GM04504 (cell line): ENCODE data around the gene MYRIP.

Source experiments
- DNase-seq: peaks from one replicate; pipeline ENCODE4 v3.0.0-alpha.2; 2012; ENCODE audit warnings: low read depth

Gene MYRIP

DNA sequence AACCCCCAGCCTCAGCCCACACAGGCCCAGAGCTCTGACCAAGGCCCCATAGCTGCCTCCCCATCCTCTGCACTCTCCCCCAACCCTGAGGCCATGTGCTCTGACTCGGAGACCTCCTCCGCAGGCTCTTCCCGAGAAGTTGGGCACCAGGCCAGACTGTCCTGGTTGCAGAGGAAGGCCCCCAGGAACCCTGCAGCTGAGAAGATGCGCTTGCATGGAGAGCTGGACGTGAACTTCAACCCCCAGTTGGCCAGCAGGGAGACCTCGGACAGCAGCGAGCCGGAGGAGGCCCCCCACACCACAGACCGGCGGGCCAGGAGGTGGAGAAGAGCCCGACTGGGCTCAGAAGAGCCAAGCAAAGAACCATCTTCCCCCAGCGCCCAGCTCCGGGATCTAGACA, 380.6 kb downstream of the MYRIP start:
- DNase-seq: no peak

DNA sequence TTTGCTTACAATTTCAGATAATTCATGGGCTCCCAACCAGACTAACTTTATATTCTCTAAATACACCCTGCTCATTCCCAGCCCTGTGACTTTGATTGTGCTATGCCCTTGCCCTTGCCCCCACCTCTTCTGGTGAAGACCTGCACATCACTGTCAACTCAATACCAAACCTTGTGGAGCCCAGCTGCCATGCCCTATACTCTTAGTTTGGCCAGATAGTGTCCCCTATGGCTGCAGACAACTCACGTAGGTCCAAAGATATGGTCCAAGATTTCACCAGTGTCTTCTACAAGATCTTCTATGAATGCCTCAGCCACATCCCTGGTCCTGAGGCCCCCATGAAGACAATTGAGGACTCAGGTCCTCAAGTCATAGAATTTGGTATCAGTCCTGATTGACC, 381.8 kb downstream of the MYRIP start:
- no peak for DNase-seq

DNA sequence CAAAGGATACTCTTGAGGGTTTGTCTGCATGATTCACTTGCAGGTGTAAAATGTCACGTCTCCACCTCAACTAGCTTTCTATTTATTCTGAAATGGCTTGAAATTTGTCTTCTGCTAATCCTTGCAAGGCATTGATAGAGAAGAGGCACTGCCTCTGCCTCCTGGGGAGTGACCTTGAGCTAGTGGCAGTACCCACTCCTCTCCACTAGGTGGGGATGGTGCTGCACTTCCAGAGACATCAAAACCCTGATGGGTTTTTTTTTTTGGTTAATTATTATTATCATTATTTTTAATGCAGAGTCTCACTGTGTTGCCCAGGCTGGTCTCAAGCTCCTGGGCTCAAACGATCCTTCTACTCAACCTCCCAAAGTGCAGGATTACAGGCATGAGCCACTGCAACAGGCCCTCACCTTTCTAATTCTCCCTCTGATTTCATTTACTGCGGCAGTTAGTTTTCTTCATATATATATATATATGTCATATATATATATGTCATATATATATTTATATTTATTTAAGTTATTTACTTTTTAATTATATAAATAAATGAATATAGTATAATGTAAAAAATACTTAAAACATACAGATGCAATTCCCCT, 382.5 kb downstream of the MYRIP start:
- DNase-seq: peak; percentile 13

DNA sequence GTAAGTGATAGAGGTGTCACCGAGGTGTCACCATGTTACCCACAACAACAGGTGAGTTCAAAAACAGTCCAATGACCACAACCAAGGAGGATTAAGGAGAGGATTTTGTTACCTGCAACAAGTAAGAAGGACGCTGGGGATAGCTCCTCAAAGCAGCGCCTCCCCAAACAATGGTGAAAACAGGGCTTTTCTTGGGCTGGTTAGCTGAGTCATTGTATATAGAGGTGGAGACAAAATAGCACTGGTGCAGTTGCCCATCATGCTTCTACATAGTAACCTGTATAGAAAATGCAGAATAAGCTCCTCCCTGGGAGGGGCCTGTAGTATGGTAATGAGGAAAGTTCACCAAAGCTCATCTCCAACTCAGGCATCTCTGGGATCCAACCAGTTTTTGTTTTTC, 383.2 kb downstream of the MYRIP start:
- no peak for DNase-seq

DNA sequence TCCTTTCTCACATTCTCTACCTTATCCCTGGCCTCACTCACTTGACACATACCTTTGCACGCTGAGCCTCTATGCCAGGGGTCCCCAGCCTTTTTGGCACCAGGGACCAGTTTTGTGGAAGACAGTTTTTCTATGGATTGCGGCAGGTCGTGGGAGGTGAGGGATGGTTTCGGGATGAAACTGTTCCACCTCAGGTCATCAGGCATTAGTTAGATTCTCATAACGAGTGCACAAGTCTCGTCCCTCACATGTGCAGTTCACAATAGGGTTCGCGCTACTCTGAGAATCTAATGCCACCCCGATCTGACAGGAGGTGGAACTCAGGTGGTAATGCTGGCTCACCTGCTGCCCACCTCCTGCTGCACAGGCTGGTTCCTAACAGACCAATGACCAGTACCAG, 387.6 kb downstream of the MYRIP start:
- no peak for DNase-seq

GRCh38 chr3:40200692-40201316, 391.4 kb downstream of the MYRIP start:
- no peak for DNase-seq

DNA sequence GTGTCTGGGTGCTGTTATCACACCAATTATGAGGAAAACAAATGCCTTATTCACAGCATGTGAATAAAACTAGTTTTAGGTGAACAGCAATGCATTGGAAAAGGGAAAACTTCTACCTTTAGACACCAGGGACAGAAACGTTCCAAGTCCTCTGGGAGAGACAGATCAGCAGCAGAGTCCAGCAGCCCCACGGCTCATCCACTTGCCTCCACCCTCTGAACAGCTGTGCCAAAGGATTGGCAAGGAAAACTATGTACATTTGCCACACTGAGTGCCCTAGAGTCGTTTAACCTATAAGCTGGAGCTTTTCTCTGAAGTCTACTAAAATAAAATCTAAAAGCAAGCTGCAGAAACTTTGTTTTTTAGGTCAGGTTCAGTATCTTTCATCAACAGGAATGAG, 392.4 kb downstream of the MYRIP start:
- DNase-seq: no peak

- no peak for DNase-seq
Observed at GRCh38 chr3:40206522-40206921, 397.1 kb downstream of the MYRIP start.

- DNase-seq: no peak
Observed at GRCh38 chr3:40207796-40208195, 398.4 kb downstream of the MYRIP start.

GRCh38 chr3:40208251-40208650, 398.8 kb downstream of the MYRIP start:
- DNase-seq: no peak

DNA sequence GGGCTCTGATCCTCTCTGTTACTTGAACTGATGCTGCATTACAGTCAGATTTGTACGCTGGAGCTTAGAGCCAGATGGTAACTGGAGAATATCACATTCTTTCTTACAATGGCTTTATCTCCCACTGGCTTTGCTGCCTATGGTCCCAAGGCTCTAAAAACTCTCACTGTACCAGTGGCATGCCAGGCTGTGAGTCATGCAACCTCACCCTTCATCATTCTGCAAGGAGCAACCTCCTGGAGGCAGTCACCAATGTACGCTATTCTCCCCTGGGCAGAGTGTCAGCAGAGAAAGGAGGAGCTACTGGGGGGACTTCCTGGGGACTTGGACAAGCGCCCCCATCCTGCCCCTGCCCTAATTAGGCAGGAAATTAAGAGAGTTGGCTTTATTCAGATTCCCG, 402.2 kb downstream of the MYRIP start:
- no peak for DNase-seq

- DNase-seq: no peak
Observed at GRCh38 chr3:40213556-40213955, 404.1 kb downstream of the MYRIP start.

- no peak for DNase-seq
Observed at GRCh38 chr3:40215015-40215414, 405.6 kb downstream of the MYRIP start.

DNA sequence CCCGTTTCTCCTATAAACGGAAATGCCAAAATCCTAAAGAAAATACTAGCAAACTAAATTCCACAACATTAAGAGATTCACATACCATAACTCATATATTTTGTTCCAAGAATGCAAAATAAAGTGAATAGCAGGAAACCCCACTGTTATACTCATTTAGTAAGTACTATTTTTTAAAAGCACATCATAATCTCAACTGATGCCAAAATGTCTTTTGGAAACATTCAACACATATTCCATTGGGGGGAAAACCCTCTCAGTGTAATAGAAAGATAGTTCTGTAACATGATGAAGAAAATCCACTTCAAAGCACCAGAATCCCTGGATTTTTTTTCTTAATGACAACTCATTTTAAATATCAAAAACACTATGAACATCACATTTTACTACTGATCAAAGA, 407.1 kb downstream of the MYRIP start:
- no peak for DNase-seq

DNA sequence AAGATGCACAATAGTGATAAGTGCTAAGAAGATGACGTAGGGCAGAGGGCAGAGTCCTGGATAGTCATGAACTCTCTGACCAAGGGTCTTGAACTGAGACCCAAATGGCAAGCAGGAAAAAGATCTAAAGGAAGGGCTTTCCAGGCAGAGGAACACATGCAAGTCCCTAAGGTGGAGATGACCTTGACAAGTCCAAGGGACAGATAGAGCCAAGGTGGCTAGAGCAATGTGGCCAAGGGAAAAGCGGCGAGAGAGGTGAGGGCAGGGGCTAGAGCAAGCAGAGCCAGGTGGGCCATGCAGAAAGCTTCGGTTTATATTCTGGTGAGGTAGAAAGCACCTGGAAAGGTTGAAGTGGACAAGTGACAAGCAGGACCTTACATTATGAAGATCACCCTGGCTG, 414.4 kb downstream of the MYRIP start:
- no peak for DNase-seq

DNA sequence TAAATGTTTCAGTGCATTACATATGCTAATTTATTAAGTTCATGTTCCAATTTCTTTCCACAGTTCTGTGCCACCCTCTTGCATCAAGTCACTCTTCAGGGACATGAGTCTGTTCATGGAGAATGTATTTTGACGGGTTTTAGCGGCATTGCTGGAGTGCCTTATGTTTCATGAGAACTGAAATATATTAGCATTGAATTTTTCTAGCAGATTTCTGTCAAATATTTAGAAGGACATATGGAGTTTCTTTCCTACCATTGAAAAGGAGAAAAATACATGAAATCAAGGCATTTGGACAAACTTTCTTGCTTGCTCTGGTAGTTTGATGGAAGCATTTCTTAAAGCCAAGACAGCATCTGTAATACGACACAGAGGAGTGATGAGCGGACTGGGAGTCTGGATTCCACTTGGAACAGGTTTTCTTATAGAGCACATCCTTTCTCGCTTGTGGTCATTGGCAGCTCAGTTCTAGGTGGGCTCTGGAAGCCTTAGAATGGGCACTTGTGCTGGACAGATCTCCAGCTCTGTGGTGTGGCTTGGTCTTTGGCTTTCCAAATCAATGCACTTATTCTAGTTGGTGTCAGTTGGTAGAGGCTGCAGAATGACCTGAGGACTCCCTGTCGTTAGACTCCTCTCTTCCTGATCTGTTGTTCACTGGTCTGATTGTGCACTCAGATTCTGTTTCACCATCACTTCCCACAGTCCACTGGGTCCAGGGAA, 415.5 kb downstream of the MYRIP start:
- DNase-seq: no peak

DNA sequence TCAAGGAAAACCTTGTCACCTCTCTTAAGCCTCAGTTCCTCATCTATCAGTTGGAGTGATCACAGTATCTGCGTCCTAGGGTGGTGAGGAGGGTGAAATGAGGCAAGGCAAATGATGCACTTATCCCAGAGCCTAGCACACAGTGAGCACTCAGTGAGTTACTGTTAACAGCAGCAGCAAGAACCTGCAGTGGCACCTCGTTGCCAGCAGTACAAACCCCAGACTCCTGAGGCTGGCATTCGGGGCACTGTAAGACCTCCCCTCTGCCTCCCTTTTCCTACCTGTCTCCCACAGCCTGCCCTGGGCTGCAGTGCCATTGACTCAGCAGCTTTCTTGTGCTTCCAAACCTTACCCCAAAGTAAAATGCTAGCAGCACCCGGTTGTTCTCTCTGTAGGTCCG, 417.2 kb downstream of the MYRIP start:
- no peak for DNase-seq

DNA sequence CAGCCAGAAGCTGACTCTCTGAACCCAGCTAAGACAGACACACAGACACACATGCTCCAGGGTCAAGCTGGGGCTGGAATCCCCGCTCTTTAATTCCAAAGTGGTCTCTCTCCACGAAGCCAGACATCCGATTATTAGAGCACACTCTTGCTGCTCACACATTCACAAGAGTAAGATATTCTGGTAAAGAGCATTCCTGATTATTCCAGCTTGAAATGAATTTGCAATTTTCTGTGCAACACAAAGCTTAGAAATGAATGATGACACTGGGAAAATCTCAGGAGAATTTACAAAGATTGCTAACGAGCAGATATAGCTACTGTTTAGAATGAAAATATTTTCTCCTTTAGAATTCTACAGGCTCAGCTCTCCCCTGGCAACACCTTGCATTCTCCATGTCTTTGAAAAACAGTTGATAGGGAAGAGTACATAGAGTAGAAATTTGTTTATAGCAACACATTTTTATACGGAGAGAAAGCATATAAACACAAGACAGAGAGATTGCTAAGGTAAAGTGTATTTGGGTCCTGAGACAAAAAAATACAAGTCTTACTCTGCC, 419.5 kb downstream of the MYRIP start:
- no peak for DNase-seq

DNA sequence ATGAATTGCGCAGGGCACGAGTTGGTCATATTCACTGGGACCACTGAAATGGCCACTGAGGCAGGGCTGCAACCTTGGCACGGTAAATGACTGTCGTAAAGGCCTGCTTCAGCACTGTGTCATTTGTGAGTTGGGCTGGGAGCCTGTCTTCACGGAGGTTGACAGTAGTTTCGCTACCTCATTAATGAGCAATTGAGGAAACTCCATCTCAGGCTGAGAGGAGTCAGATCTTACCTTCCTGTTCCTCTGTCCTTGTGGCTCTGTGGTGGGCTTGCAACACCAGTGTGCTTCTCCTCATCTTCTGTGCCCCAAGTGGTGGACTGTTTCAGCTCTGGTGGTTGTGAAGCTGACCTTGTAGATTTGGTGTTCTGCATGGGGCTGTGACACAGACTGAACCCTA, 420.0 kb downstream of the MYRIP start:
- no peak for DNase-seq

DNA sequence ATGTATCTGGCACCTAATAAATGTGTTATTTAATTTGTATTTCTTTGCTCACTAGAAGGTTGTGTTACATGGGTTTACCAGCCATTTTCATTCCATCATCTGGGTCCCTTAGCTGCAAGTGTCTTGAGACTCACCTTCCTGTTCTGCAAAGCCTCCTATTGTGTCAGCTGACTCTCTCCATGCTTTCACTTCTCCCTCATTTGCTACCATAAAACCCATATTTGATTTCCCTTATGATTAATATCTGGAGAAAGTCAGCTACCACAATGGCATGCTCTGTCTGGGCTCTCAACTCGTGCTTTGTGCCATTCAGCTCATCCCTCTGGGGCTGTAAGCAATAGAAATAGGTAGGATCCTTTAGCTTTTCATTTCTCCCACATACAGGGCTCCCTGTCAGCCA, 420.6 kb downstream of the MYRIP start:
- DNase-seq: no peak

DNA sequence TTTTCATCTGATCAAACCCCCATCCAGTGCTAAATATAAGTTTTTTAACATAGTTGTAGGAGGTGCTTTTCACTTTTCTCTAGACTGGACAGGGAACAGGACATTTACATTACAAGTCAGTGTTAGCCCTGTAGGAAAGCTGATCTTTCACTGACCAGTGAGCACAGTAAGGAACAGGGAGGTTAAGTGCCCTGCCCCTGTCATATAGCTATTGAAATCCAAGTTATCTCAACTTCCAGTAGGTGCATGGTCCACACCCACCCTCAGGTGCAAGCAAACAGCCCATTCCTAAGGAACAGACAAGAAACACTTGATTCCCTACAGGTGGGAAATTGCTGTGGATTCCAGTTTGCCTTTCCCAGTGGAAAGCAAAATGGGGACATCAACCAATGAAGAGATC, 421.0 kb downstream of the MYRIP start:
- DNase-seq: no peak

DNA sequence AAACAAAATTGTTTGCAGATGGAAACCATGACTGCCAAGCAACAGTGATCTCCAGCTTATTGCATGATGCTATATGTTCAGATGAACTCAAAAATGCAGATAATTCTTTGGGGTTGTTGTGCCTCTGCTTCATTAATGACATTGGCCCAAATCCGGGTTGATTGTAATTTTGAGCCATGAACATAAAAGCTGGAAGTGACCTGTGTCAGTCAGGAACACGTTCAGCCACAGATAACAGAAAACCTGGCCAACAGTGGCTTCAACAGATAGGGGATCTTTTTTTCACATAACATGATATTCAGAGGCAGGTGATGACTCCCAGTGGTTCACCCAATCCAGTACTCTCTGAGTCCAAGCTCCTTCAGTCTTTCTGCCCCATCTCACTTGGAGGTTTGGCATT, 423.2 kb downstream of the MYRIP start:
- DNase-seq: no peak

GRCh38 chr3:40237159-40237558, 427.8 kb downstream of the MYRIP start:
- DNase-seq: no peak
